Astrocyte (in vitro differentiated cells and primary cell): ENCODE data around the gene VPREB3. TPM values are rescaled to one million over a fixed set of nuclear protein-coding genes. Genes with fewer than 3 reads are reported as not detected.

ENCODE experiments used
- DNase-seq: peaks from one replicate; pipeline ENCODE4 v3.0.0-alpha.2; 2010; ENCODE audit warnings: low read depth
- FAIRE-seq: peaks from 2 replicates; lab custom pipeline; 2011; peaks lifted over from hg19 to GRCh38; lab: Jason Lieb, UNC
- H2AFZ ChIP-seq: 2 replicates; pipeline ENCODE4 v1.6.0; 2012; ENCODE audit warnings: low read depth, low read length, inconsistent platforms
- H3K27ac ChIP-seq: 2 replicates; pipeline ENCODE4 v1.5.1; 2011; ENCODE audit warnings: low read depth, low read length, inconsistent platforms
- H3K27me3 ChIP-seq: 2 replicates; pipeline ENCODE4 v1.6.0; 2011; ENCODE audit warnings: low read length, inconsistent platforms; ENCODE audit not compliant: insufficient read depth
- H3K36me3 ChIP-seq: 2 replicates; pipeline ENCODE4 v1.5.1; 2011; ENCODE audit warnings: low read length, inconsistent platforms; ENCODE audit not compliant: insufficient read depth
- H3K4me1 ChIP-seq: 2 replicates; pipeline ENCODE4 v1.5.1; 2011; ENCODE audit warnings: low read length, inconsistent platforms; ENCODE audit not compliant: insufficient read depth
- H3K4me2 ChIP-seq: 2 replicates; pipeline ENCODE4 v1.6.0; 2012; ENCODE audit warnings: low read length, inconsistent platforms
- H3K4me3 ChIP-seq: 2 replicates; pipeline ENCODE4 v1.5.1; 2011; ENCODE audit warnings: low read depth, mild to moderate bottlenecking, low read length, inconsistent platforms; ENCODE audit not compliant: insufficient read depth
- H3K79me2 ChIP-seq: 2 replicates; pipeline ENCODE4 v1.6.0; 2012; ENCODE audit warnings: mild to moderate bottlenecking, low read length, inconsistent platforms; ENCODE audit not compliant: insufficient read depth
- H3K9ac ChIP-seq: 2 replicates; pipeline ENCODE4 v1.6.0; 2012; ENCODE audit warnings: mild to moderate bottlenecking, low read length, inconsistent platforms
- H3K9me3 ChIP-seq: 2 replicates; pipeline ENCODE4 v1.5.1; 2012; ENCODE audit warnings: low read depth, mild to moderate bottlenecking, low read length, inconsistent platforms; ENCODE audit not compliant: insufficient read depth
- H4K20me1 ChIP-seq: 2 replicates; pipeline ENCODE4 v1.6.0; 2012; ENCODE audit warnings: low read length, inconsistent platforms; ENCODE audit not compliant: insufficient read depth
- H3K27ac Mint-ChIP-seq: one replicate; pipeline ENCODE4 v1.8.0; 2021; ENCODE audit warnings: mild to moderate bottlenecking, mixed read lengths; ENCODE audit not compliant: unreplicated experiment
- H3K27me3 Mint-ChIP-seq: one replicate; pipeline ENCODE4 v1.8.0; 2021; ENCODE audit warnings: low read depth, mixed read lengths; ENCODE audit not compliant: unreplicated experiment
- H3K36me3 Mint-ChIP-seq: one replicate; pipeline ENCODE4 v1.8.0; 2021; ENCODE audit warnings: low read depth, mixed read lengths; ENCODE audit not compliant: unreplicated experiment
- H3K4me1 Mint-ChIP-seq: one replicate; pipeline ENCODE4 v1.8.0; 2021; ENCODE audit warnings: low read depth, mixed read lengths; ENCODE audit not compliant: unreplicated experiment
- H3K4me3 Mint-ChIP-seq: one replicate; pipeline ENCODE4 v1.8.0; 2021; ENCODE audit warnings: mild to moderate bottlenecking, moderate library complexity, mixed read lengths; ENCODE audit not compliant: unreplicated experiment
- H3K9me3 Mint-ChIP-seq: one replicate; pipeline ENCODE4 v1.8.0; 2021; ENCODE audit warnings: mild to moderate bottlenecking, mixed read lengths; ENCODE audit not compliant: unreplicated experiment
- EZH2 ChIP-seq: IDR thresholded peaks from 2 replicates; pipeline ENCODE4 v1.6.1; 2012; ENCODE audit warnings: mild to moderate bottlenecking, low read length, inconsistent platforms; ENCODE audit not compliant: insufficient read depth
- total RNA-seq: library from RNA; stranded (reverse); gene quantifications from 2 replicates; pipeline ENCODE4 v1.2.1, GENCODE V29; 2021
- TF ChIP-seq, protein P1 (sequence below): IDR thresholded peaks from 2 replicates; pipeline ENCODE4 v1.5.1; 2011; ENCODE audit warnings: low read depth, mild to moderate bottlenecking, inconsistent platforms, low read length, moderate library complexity; ENCODE audit not compliant: insufficient read depth

VPREB3 gene
- total RNA-seq, 1 donor from 2014 or later = 0.50 TPM

DNA sequence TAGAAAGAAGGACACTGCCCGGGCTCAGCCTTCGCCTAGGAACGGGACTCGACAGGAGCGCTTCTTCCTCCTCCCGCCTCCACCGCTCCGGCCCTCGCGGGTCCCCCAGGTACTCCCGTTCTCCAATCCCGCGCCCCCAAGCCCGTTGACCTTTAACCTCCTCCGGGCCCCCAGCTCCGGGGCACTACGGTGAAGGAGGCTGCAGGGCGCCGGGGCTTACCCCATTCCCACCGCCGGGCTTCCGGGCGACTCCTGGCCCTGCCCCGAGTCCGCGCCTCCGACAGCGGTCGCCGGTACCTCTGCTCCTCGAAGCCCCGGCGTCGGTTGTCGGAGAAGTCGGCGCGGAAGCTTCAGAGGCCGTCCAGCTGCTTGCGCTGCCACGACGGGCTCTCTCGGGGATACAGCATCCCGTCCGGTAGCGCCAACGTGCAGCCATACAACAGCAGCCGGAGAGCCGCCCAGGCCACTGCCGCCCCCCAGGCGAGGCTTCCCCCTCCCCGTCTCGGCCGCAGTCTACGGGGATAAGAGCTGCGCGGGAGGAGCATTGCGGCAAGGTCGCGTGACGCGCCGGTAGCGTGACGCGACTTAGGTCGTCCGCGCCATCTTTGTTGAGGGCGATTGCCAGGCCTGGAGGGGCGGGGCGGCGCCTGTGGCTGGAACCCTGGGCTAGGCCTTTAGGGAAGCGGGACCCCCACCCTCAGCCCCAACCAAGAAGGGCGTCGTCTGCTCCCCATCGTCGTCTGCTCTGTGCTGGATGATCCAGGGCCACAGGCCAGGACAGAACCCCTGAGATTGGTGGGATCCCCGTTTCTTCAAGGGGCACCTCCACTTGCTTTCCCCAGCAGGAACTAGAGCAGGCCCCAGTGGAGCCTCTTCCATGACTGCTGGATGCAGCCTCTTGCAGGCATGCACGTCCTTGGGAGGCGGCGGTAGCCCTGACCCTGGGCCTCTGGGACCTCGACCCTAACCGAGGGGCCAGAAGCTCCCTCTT lies 37.1 kb downstream of the VPREB3 start:
- no peaks in the 10 kb centered on the region for H3K27me3 ChIP-seq
- H3K9me3 ChIP-seq = no peaks in the 10 kb centered on the region
- Mint-ChIP-seq H3K9me3 (peaks cover under 1% of the 10 kb centered on the region), H3K4me3 (peak overlapping the region; percentile 80), H3K27me3 (no peaks in the 10 kb centered on the region), H3K36me3 (peaks cover 7% of the 10 kb centered on the region), H3K4me1 (no peaks in the 10 kb centered on the region), H3K27ac (no peak overlapping the region)
- peak overlapping the region; percentile 85 for H3K4me2 ChIP-seq
- peaks cover 13% of the 10 kb centered on the region for H3K79me2 ChIP-seq
- no peak for TF ChIP-seq EZH2
- TF ChIP-seq, protein P1, sequence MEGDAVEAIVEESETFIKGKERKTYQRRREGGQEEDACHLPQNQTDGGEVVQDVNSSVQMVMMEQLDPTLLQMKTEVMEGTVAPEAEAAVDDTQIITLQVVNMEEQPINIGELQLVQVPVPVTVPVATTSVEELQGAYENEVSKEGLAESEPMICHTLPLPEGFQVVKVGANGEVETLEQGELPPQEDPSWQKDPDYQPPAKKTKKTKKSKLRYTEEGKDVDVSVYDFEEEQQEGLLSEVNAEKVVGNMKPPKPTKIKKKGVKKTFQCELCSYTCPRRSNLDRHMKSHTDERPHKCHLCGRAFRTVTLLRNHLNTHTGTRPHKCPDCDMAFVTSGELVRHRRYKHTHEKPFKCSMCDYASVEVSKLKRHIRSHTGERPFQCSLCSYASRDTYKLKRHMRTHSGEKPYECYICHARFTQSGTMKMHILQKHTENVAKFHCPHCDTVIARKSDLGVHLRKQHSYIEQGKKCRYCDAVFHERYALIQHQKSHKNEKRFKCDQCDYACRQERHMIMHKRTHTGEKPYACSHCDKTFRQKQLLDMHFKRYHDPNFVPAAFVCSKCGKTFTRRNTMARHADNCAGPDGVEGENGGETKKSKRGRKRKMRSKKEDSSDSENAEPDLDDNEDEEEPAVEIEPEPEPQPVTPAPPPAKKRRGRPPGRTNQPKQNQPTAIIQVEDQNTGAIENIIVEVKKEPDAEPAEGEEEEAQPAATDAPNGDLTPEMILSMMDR = no peak
- FAIRE-seq (no peak), DNase-seq (peak; percentile 74)
- peak overlapping the region; percentile 98 for H2AFZ ChIP-seq
- H3K27ac ChIP-seq = peak overlapping the region; percentile 63
- peak overlapping the region; percentile 78 for H3K4me3 ChIP-seq
- H3K4me1 ChIP-seq = peaks cover 4% of the 10 kb centered on the region
- peak overlapping the region; percentile 89 for H3K9ac ChIP-seq
- H3K36me3 ChIP-seq = no peaks in the 10 kb centered on the region
- no peaks in the 10 kb centered on the region for H4K20me1 ChIP-seq

DNA sequence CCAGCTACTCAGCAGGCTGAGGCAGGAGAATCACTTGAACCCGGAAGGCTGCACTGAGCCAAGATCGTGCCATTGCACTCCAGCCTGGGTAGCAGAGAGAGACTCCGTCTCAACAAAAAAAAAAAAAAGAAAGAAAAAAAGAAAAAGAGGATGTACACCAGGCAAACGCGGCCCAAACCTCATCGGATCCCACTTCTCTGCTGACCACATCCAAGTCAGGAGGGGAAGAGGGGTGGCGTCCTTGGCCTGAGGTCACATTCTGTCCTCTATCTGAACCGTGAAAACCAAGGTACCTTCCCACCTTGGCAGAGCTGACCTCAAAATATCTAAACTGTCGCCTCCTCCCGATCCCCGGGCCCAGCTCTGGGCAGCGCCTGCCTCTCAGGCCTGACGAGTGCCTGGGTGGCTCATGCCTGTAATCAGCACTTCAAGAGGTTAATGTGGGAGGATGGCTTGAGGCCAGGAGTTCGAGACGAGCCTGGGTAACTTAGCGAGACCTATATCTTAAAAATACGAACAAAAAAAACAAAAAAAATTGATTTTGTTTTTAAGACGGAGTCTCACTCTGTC lies 38.3 kb downstream of the VPREB3 start:
- no peak for TF ChIP-seq EZH2
- TF ChIP-seq, protein P1 = no peak
- Mint-ChIP-seq H3K36me3 (peaks cover 12% of the 10 kb centered on the region), H3K4me1 (no peaks in the 10 kb centered on the region), H3K27me3 (no peaks in the 10 kb centered on the region), H3K27ac (no peak overlapping the region), H3K9me3 (no peaks in the 10 kb centered on the region), H3K4me3 (peak overlapping the region; percentile 80)
- peaks cover 6% of the 10 kb centered on the region for H4K20me1 ChIP-seq
- H3K79me2 ChIP-seq = peaks cover 13% of the 10 kb centered on the region
- no peaks in the 10 kb centered on the region for H3K9me3 ChIP-seq
- H2AFZ ChIP-seq = no peak overlapping the region
- no peaks in the 10 kb centered on the region for H3K27me3 ChIP-seq
- FAIRE-seq (no peak), DNase-seq (no peak)
- H3K4me3 ChIP-seq = no peak overlapping the region
- H3K4me1 ChIP-seq = peaks cover 4% of the 10 kb centered on the region
- H3K36me3 ChIP-seq = peaks cover under 1% of the 10 kb centered on the region
- no peak overlapping the region for H3K27ac ChIP-seq
- H3K4me2 ChIP-seq = peak overlapping the region; percentile 85
- no peak overlapping the region for H3K9ac ChIP-seq
